ENCODE measurements around the gene RUFY1. TPM values are rescaled to one million over a fixed set of nuclear protein-coding genes. Genes with fewer than 3 reads are reported as not detected.

Gene RUFY1
- total and polyA plus RNA-seq, 10 of the 15 experiments (the other 5 are each of a cell fraction or from before 2014, with no cell fraction given), result 5.7 to 36.3 (median 24.5) TPM

- no peak for TF ChIP-seq REST (IDR thresholded peaks at IDR 0.05; ENCODE audit: low read depth, low read length)
- TF ChIP-seq ZNF592 (IDR thresholded peaks at IDR 0.05), result no peak
- TF ChIP-seq RAD21 (IDR thresholded peaks at IDR 0.05; ENCODE audit: insufficient read depth, low read depth, low read length), result no peak
- TF ChIP-seq LARP7 (IDR thresholded peaks at IDR 0.05), result peak; percentile 21; the same call in 1 of the 2 replicates
- TF ChIP-seq PBX3 (IDR thresholded peaks at IDR 0.05; ENCODE audit: insufficient replicate concordance, low read depth, low read length), result no peak
- TF ChIP-seq NBN (IDR thresholded peaks at IDR 0.05), result 0 out of 2 replicates have a peak, but pooled peaks have one; percentile 24
- no peak for TF ChIP-seq SREBF2 (IDR thresholded peaks at IDR 0.05; ENCODE audit: low read length)
- no peak for TF ChIP-seq MEF2B (IDR thresholded peaks at IDR 0.05; ENCODE audit: partially characterized antibody, poor library complexity, severe bottlenecking)
- no peak for TF ChIP-seq NR2C2 (IDR thresholded peaks at IDR 0.05; ENCODE audit: borderline replicate concordance, control insufficient read depth, insufficient read length, low read depth)
- TF ChIP-seq SUZ12 (IDR thresholded peaks at IDR 0.05; ENCODE audit: unreplicated experiment), result no peak
Measured at GRCh38 chr5:179559284-179560252, 9.2 kb downstream of the RUFY1 start (continued).

Data from GM12878 (cell line).